H9 (cell line): ENCODE data around the gene PHACTR2. TPM values are rescaled to one million over a fixed set of nuclear protein-coding genes. Genes with fewer than 3 reads are reported as not detected.

ENCODE experiments used
- DNase-seq: peaks from one replicate; pipeline ENCODE4 v3.0.0-alpha.2; 2017
- H2AFZ ChIP-seq: one replicate; pipeline ENCODE4 v1.6.1; 2013; ENCODE audit warnings: mild to moderate bottlenecking, low read length, control low read depth, moderate library complexity
- H2AK5ac ChIP-seq: 2 replicates; pipeline ENCODE4 v1.6.1; 2013; ENCODE audit warnings: low read length, control low read depth, mixed read lengths; ENCODE audit not compliant: insufficient read length
- H2BK120ac ChIP-seq: one replicate; pipeline ENCODE4 v1.6.1; 2013; ENCODE audit warnings: low read depth, mild to moderate bottlenecking, low read length, control low read depth, inconsistent platforms; ENCODE audit not compliant: poor library complexity, severe bottlenecking
- H2BK12ac ChIP-seq: 2 replicates; pipeline ENCODE4 v1.6.1; 2013; ENCODE audit warnings: low read length, control low read depth, mixed read lengths, low read depth; ENCODE audit not compliant: insufficient read length
- H2BK15ac ChIP-seq: 2 replicates; pipeline ENCODE4 v1.6.1; 2013; ENCODE audit warnings: low read depth, low read length, control low read depth
- H2BK20ac ChIP-seq: one replicate; pipeline ENCODE4 v1.6.1; 2013; ENCODE audit warnings: low read depth, mild to moderate bottlenecking, low read length, control low read depth, inconsistent platforms; ENCODE audit not compliant: poor library complexity, severe bottlenecking
- H2BK5ac ChIP-seq: 2 replicates; pipeline ENCODE4 v1.6.1; 2013; ENCODE audit warnings: low read length, control low read depth, mixed read lengths; ENCODE audit not compliant: insufficient read length
- H3K14ac ChIP-seq: 2 replicates; pipeline ENCODE4 v1.6.1; 2013; ENCODE audit warnings: low read length, control low read depth; ENCODE audit not compliant: insufficient read depth
- H3K18ac ChIP-seq: 2 replicates; pipeline ENCODE4 v1.6.1; 2013; ENCODE audit warnings: low read depth, mild to moderate bottlenecking, mixed read lengths, low read length, control low read depth; ENCODE audit not compliant: insufficient read length
- H3K23ac ChIP-seq: 2 replicates; pipeline ENCODE4 v1.6.1; 2013; ENCODE audit warnings: low read length, control low read depth, mixed read lengths, low read depth; ENCODE audit not compliant: insufficient read length
- H3K23me2 ChIP-seq: 2 replicates; pipeline ENCODE4 v1.6.1; 2013; ENCODE audit warnings: low read depth, mild to moderate bottlenecking, mixed read lengths, low read length, control low read depth; ENCODE audit not compliant: insufficient read length, poor library complexity, severe bottlenecking
- H3K27ac ChIP-seq: 2 replicates; pipeline ENCODE4 v1.5.1; 2013; ENCODE audit warnings: low read length, control low read depth, mixed read lengths, low read depth; ENCODE audit not compliant: insufficient read length
- H3K27me3 ChIP-seq: 2 replicates; pipeline ENCODE4 v1.6.1; 2013; ENCODE audit warnings: low read length, control low read depth, inconsistent platforms; ENCODE audit not compliant: insufficient read depth
- H3K4ac ChIP-seq: 2 replicates; pipeline ENCODE4 v1.6.1; 2013; ENCODE audit warnings: low read depth, mild to moderate bottlenecking, control low read depth, inconsistent platforms, low read length, moderate library complexity
- H3K4me1 ChIP-seq: 2 replicates; pipeline ENCODE4 v1.6.1; 2013; ENCODE audit warnings: low read length, control low read depth, inconsistent platforms; ENCODE audit not compliant: insufficient read depth
- H3K4me2 ChIP-seq: 2 replicates; pipeline ENCODE4 v1.6.1; 2013; ENCODE audit warnings: low read length, control low read depth, mixed read lengths; ENCODE audit not compliant: insufficient read length, insufficient read depth
- H3K56ac ChIP-seq: 2 replicates; pipeline ENCODE4 v1.6.1; 2013; ENCODE audit warnings: low read depth, mild to moderate bottlenecking, mixed read lengths, low read length, control low read depth; ENCODE audit not compliant: insufficient read length
- H3K79me1 ChIP-seq: 2 replicates; pipeline ENCODE4 v1.6.1; 2013; ENCODE audit warnings: low read depth, mild to moderate bottlenecking, moderate library complexity, low read length, control low read depth, inconsistent platforms; ENCODE audit not compliant: insufficient read depth, poor library complexity, severe bottlenecking
- H3K79me2 ChIP-seq: 2 replicates; pipeline ENCODE4 v1.6.1; 2013; ENCODE audit warnings: low read length, control low read depth, inconsistent platforms; ENCODE audit not compliant: insufficient read depth
- H3K9ac ChIP-seq: 2 replicates; pipeline ENCODE4 v1.6.1; 2013; ENCODE audit warnings: low read length, control low read depth, mixed read lengths; ENCODE audit not compliant: insufficient read length; ENCODE audit errors: extremely low read depth
- H3K9me3 ChIP-seq: one replicate; pipeline ENCODE4 v1.6.1; 2013; ENCODE audit warnings: low read depth, low read length, inconsistent platforms; ENCODE audit not compliant: control insufficient read depth
- H3T11ph ChIP-seq: one replicate; pipeline ENCODE4 v1.6.1; 2013; ENCODE audit warnings: mild to moderate bottlenecking, low read length, control low read depth, inconsistent platforms
- H4K20me1 ChIP-seq: one replicate; pipeline ENCODE4 v1.6.1; 2013; ENCODE audit not compliant: control insufficient read depth, insufficient read length, insufficient read depth
- H4K5ac ChIP-seq: 2 replicates; pipeline ENCODE4 v1.6.1; 2013; ENCODE audit warnings: low read depth, mild to moderate bottlenecking, mixed read lengths, low read length, control low read depth; ENCODE audit not compliant: insufficient read length
- H4K8ac ChIP-seq: replicated peaks from 2 replicates; pipeline ENCODE4 v1.6.1; 2013; ENCODE audit warnings: low read length, control low read depth, mixed read lengths, low read depth; ENCODE audit not compliant: insufficient read length
- H4K91ac ChIP-seq: 2 replicates; pipeline ENCODE4 v1.6.1; 2013; ENCODE audit warnings: low read depth, mild to moderate bottlenecking, moderate library complexity, mixed read lengths, low read length, control low read depth; ENCODE audit not compliant: insufficient read length
- H3K27ac Mint-ChIP-seq, 3 experiments: 2 replicates in 2 of 3; 3 replicates in 1 of 3; pipeline ENCODE4 v1.8.0; 2020 to 2021; ENCODE audit warnings: mixed read lengths in 3 of 3, mild to moderate bottlenecking in 1 of 3, moderate library complexity in 1 of 3
- H3K27me3 Mint-ChIP-seq: 2 replicates; pipeline ENCODE4 v1.8.0; 2021; ENCODE audit warnings: low read depth, mild to moderate bottlenecking, moderate library complexity, mixed read lengths
- H3K36me3 Mint-ChIP-seq, 3 experiments: 2 replicates in 2 of 3; 3 replicates in 1 of 3; pipeline ENCODE4 v1.8.0; 2020 to 2021; ENCODE audit warnings: low read depth in 3 of 3, mixed read lengths in 3 of 3; ENCODE audit not compliant: insufficient read depth in 1 of 3
- H3K4me1 Mint-ChIP-seq, 2 experiments: 2 replicates each; pipeline ENCODE4 v1.8.0; 2020; ENCODE audit warnings: mixed read lengths in 2 of 2
- H3K4me3 Mint-ChIP-seq, 2 experiments: 2 replicates in 1 of 2; 3 replicates in 1 of 2; pipeline ENCODE4 v1.8.0; 2020 to 2021; ENCODE audit warnings: mild to moderate bottlenecking in 2 of 2, mixed read lengths in 2 of 2, moderate library complexity in 1 of 2
- H3K9me3 Mint-ChIP-seq, 2 experiments: 2 replicates in 1 of 2; 3 replicates in 1 of 2; pipeline ENCODE4 v1.8.0; 2020; ENCODE audit warnings: mild to moderate bottlenecking in 2 of 2, mixed read lengths in 2 of 2, moderate library complexity in 1 of 2
- CTCF ChIP-seq: fragments of 200-600 bp; sonication (generic); conservative IDR thresholded peaks from 3 replicates; pipeline ENCODE4 v1.8.0; 2021; ENCODE audit warnings: antibody characterized with exemption, mild to moderate bottlenecking
- WGBS: extraction: QIAGEN DNeasy Blood & Tissue Kit; methylation state at CpG from one replicate; pipeline ENCODE4 v1.1.7; 2013; ENCODE audit warnings: missing lambda C conversion rate, low lambda C conversion rate, mixed read lengths; ENCODE audit not compliant: insufficient read length; ENCODE audit errors: extremely low coverage; 5-methylcytosine and 5-hydroxymethylcytosine counted together
- total RNA-seq: library from RNA; stranded (reverse); gene quantifications from 2 replicates; pipeline ENCODE4 v1.2.1, GENCODE V29; 2021

PHACTR2 gene
- total RNA-seq, 1 experiment from 2014 or later = 131 TPM

- Histone ChIP-seq H2AK5ac (no peak overlapping the region), H3K9me3 (no peaks in the 10 kb centered on the region), H3K14ac (no peak overlapping the region), H4K20me1 (no peaks in the 10 kb centered on the region), H2AFZ (no peak overlapping the region), H3K9ac (no peak overlapping the region), H2BK12ac (no peak overlapping the region), H3T11ph (peak overlapping the region; percentile 94), H4K91ac (no peak overlapping the region), H2BK15ac (no peak overlapping the region), H3K4me2 (no peak overlapping the region), H4K8ac (no peak overlapping the region), H2BK20ac (no peak overlapping the region), H3K27ac (no peak overlapping the region), H3K4me1 (no peaks in the 10 kb centered on the region; the same call in 1 of the 2 replicates), H3K18ac (peak overlapping the region; percentile 38), H3K79me1 (no peaks in the 10 kb centered on the region), H4K5ac (no peak overlapping the region), H3K23me2 (no peaks in the 10 kb centered on the region), H2BK5ac (no peak overlapping the region), H3K79me2 (no peaks in the 10 kb centered on the region), H3K23ac (no peak overlapping the region), H2BK120ac (no peak overlapping the region), H3K4ac (no peak overlapping the region), H3K56ac (no peak overlapping the region), H3K27me3 (no peaks in the 10 kb centered on the region)
- Mint-ChIP-seq H3K9me3 (peaks cover 17% of the 10 kb centered on the region in 2 experiments; a peak in 4 of 5 replicates), H3K4me3 (no peak overlapping the region), H3K27ac (peak overlapping the region; percentile 76 to 81 (median 78); a peak in 6 of 7 replicates), H3K27me3 (no peaks in the 10 kb centered on the region), H3K36me3 (peaks cover 25 to 85% (median 60%) of the 10 kb centered on the region in 3 experiments), H3K4me1 (peaks cover 12 to 14% of the 10 kb centered on the region in 2 experiments)
- no CpG with 5 or more reads among the region's 8 CpGs for WGBS
- DNase-seq = no peak
- TF ChIP-seq CTCF = no peak
Measured at GRCh38 chr6:143802833-143803565, 125.2 kb downstream of the PHACTR2 start.
